SH-SY5Y (cell line): Measurements from ENCODE around the gene THSD7A.

Experiments
- GATA2 ChIP-seq: IDR thresholded peaks from 2 replicates; pipeline ENCODE4 v1.6.1; 2011; ENCODE audit warnings: mild to moderate bottlenecking, low read depth, low read length
- GATA3 ChIP-seq: IDR thresholded peaks from 2 replicates; pipeline ENCODE4 v1.6.1; 2011; ENCODE audit warnings: low read depth, mild to moderate bottlenecking, low read length, moderate library complexity

GRCh38 chr7:11665357-11665756, 166.6 kb downstream of the THSD7A start:
- 0 out of 2 replicates have a peak, but pooled peaks have one; percentile 10 for TF ChIP-seq GATA2
- TF ChIP-seq GATA3: no peak
